ENCODE measurements around the gene SBNO1.
"Not testable (repeated sequence)": the region's sequence is repeated elsewhere in the genome, so short reads cannot be mapped to it uniquely, and the experiment has no call there.

SBNO1 gene

GRCh38 chr12:123356159-123356670 is 8.4 kb downstream of the SBNO1 start:
- FAIRE-seq (no peak), DNase-seq (ENCODE audit: insufficient read length, low spot score) (no peak)

GRCh38 chr12:123354600-123354999 is 10.0 kb downstream of the SBNO1 start:
- DNase-seq (ENCODE audit: insufficient read length, low spot score) (no peak), FAIRE-seq (no peak)

GRCh38 chr12:123351349-123351748 is 13.3 kb downstream of the SBNO1 start:
- FAIRE-seq: no peak
- no peak for DNase-seq (ENCODE audit: insufficient read length, low spot score)

GRCh38 chr12:123346946-123347345 is 17.7 kb downstream of the SBNO1 start:
- DNase-seq (ENCODE audit: insufficient read length, low spot score) (no peak), FAIRE-seq (no peak)

GRCh38 chr12:123344086-123344485 is 20.6 kb downstream of the SBNO1 start:
- FAIRE-seq (no peak), DNase-seq (ENCODE audit: insufficient read length, low spot score) (no peak)

GRCh38 chr12:123337070-123337469 is 27.6 kb downstream of the SBNO1 start:
- FAIRE-seq (no peak), DNase-seq (ENCODE audit: insufficient read length, low spot score) (no peak)

GRCh38 chr12:123336530-123336929 is 28.1 kb downstream of the SBNO1 start:
- FAIRE-seq (no peak), DNase-seq (ENCODE audit: insufficient read length, low spot score) (no peak)

- DNase-seq (ENCODE audit: insufficient read length, low spot score) (no peak), FAIRE-seq (no peak)
Measured at GRCh38 chr12:123335490-123335889, 29.2 kb downstream of the SBNO1 start.

GRCh38 chr12:123329799-123330198 is 34.8 kb downstream of the SBNO1 start:
- no peak for DNase-seq (ENCODE audit: insufficient read length, low spot score)
- no peak for FAIRE-seq

GRCh38 chr12:123319826-123320225 is 44.8 kb downstream of the SBNO1 start:
- FAIRE-seq: no peak
- DNase-seq (ENCODE audit: insufficient read length, low spot score): no peak

GRCh38 chr12:123319273-123319672 is 45.4 kb downstream of the SBNO1 start:
- no peak for DNase-seq (ENCODE audit: insufficient read length, low spot score)
- FAIRE-seq: no peak

GRCh38 chr12:123313046-123313445 is 51.6 kb downstream of the SBNO1 start:
- not testable (repeated sequence) for FAIRE-seq; DNase-seq (ENCODE audit: insufficient read length, low spot score)

GRCh38 chr12:123306200-123306599 is 58.4 kb downstream of the SBNO1 start:
- no peak for DNase-seq (ENCODE audit: insufficient read length, low spot score)
- no peak for FAIRE-seq

GRCh38 chr12:123305136-123305535 is 59.5 kb downstream of the SBNO1 start:
- FAIRE-seq (no peak), DNase-seq (ENCODE audit: insufficient read length, low spot score) (no peak)

GRCh38 chr12:123293178-123293760 is 71.4 kb downstream of the SBNO1 start:
- DNase-seq (ENCODE audit: insufficient read length, low spot score) (no peak), FAIRE-seq (no peak)

GRCh38 chr12:123289911-123290310 is 74.7 kb downstream of the SBNO1 start:
- DNase-seq (ENCODE audit: insufficient read length, low spot score): no peak
- no peak for FAIRE-seq

GRCh38 chr12:123288751-123289346 is 75.8 kb downstream of the SBNO1 start:
- DNase-seq (ENCODE audit: insufficient read length, low spot score): no peak
- FAIRE-seq: no peak

- FAIRE-seq (no peak), DNase-seq (ENCODE audit: insufficient read length, low spot score) (no peak)
Measured at GRCh38 chr12:123286652-123287373, 77.8 kb downstream of the SBNO1 start.

GRCh38 chr12:123284669-123285068 is 80.0 kb downstream of the SBNO1 start:
- DNase-seq (ENCODE audit: insufficient read length, low spot score) (no peak), FAIRE-seq (no peak)

- DNase-seq (ENCODE audit: insufficient read length, low spot score) (no peak), FAIRE-seq (no peak)
Measured at GRCh38 chr12:123283461-123283860, 81.2 kb downstream of the SBNO1 start.

- FAIRE-seq (no peak), DNase-seq (ENCODE audit: insufficient read length, low spot score) (no peak)
Measured at GRCh38 chr12:123282111-123282510, 82.5 kb downstream of the SBNO1 start.

- DNase-seq (ENCODE audit: insufficient read length, low spot score): no peak
- no peak for FAIRE-seq
Measured at GRCh38 chr12:123280971-123281370, 83.7 kb downstream of the SBNO1 start.

Data from HTR-8/SVneo (cell line).